ENCODE data around the gene COL4A6.

Gene COL4A6

GRCh38 chrX:108186811-108187210 lies 251.4 kb downstream of the COL4A6 start:
- ChIA-PET POLR2A (no interaction called here), CTCF (interaction anchor here (1.0 kb wide), 1 partner anchor 13 kb away, joined by 3 read pairs; no protein-coding TSS in a partner anchor)
- H3K4me3 ChIP-seq (ENCODE audit: low read depth, low read length): no peak overlapping the region
- TF ChIP-seq CTCF (IDR thresholded peaks at IDR 0.05; ENCODE audit: insufficient read depth, low read length, missing control alignments): no peak
- DNase-seq (ENCODE audit: low read depth, low spot score): peak; percentile 19

GRCh38 chrX:108178143-108178498 lies 260.1 kb downstream of the COL4A6 start:
- POLR2A ChIA-PET: no interaction called here
- no peak for TF ChIP-seq CTCF (IDR thresholded peaks at IDR 0.05; ENCODE audit: insufficient read depth, low read length, missing control alignments)
- CTCF ChIA-PET: no interaction called here
- DNase-seq (ENCODE audit: low read depth, low spot score): no peak
- no peak overlapping the region for H3K4me3 ChIP-seq (ENCODE audit: low read depth, low read length)

GRCh38 chrX:108177351-108178142 lies 260.7 kb downstream of the COL4A6 start:
- CTCF ChIA-PET: no interaction called here
- no peak overlapping the region for H3K4me3 ChIP-seq (ENCODE audit: low read depth, low read length)
- no peak for DNase-seq (ENCODE audit: low read depth, low spot score)
- TF ChIP-seq CTCF (IDR thresholded peaks at IDR 0.05; ENCODE audit: insufficient read depth, low read length, missing control alignments): no peak
- POLR2A ChIA-PET: no interaction called here

- TF ChIP-seq CTCF (IDR thresholded peaks at IDR 0.05; ENCODE audit: insufficient read depth, low read length, missing control alignments): no peak
- CTCF ChIA-PET: interaction anchor here (1.6 kb wide), 1 partner anchor 26 kb away, joined by 4 read pairs; no protein-coding TSS in a partner anchor
- POLR2A ChIA-PET: no interaction called here
- no peak overlapping the region for H3K4me3 ChIP-seq (ENCODE audit: low read depth, low read length)
- DNase-seq (ENCODE audit: low read depth, low spot score): no peak
Observed at GRCh38 chrX:108173874-108174273, 264.3 kb downstream of the COL4A6 start.

GRCh38 chrX:108171671-108172070 lies 266.6 kb downstream of the COL4A6 start:
- DNase-seq (ENCODE audit: low read depth, low spot score): no peak
- no peak overlapping the region for H3K4me3 ChIP-seq (ENCODE audit: low read depth, low read length)
- no peak for TF ChIP-seq CTCF (IDR thresholded peaks at IDR 0.05; ENCODE audit: insufficient read depth, low read length, missing control alignments)
- ChIA-PET CTCF (no interaction called here), POLR2A (no interaction called here)

GRCh38 chrX:108169768-108170167 lies 268.5 kb downstream of the COL4A6 start:
- H3K4me3 ChIP-seq (ENCODE audit: low read depth, low read length): no peak overlapping the region
- DNase-seq (ENCODE audit: low read depth, low spot score): no peak
- ChIA-PET POLR2A (no interaction called here), CTCF (no interaction called here)
- no peak for TF ChIP-seq CTCF (IDR thresholded peaks at IDR 0.05; ENCODE audit: insufficient read depth, low read length, missing control alignments)
